Pancreas (tissue), 10 donors: Measurements from ENCODE around the gene ACY1. TPM values are rescaled to one million over a fixed set of nuclear protein-coding genes. Genes with fewer than 3 reads are reported as not detected.
A peak's percentile ranks its signal among the peaks of the same experiment; 100 is the strongest.

Experiments
- ATAC-seq, 4 donors: fragments of 200-7000 bp; cut with Tn5 transposase; one replicate each; pipeline versions ENCODE4 v1.8.0 to v1.9.1; 2020; ENCODE audit warnings: mild to moderate bottlenecking in 4 of 4, moderate library complexity in 4 of 4
- DNase-seq, 6 donors: peaks; one replicate each; pipeline ENCODE4 v3.0.0-alpha.2; 2020
- FAIRE-seq: peaks from 2 replicates; lab custom pipeline; 2012; peaks lifted over from hg19 to GRCh38; lab: Jason Lieb, UNC
- H3K27ac ChIP-seq, 4 donors: fragments of 200-600 bp; sonication (generic); 1 replicate in 3 of 4; 2 replicates in 1 of 4; pipeline versions ENCODE4 v1.5.0 to v1.8.0; 2020
- H3K27me3 ChIP-seq, 4 donors: fragments of 200-600 bp; one replicate each; pipeline ENCODE4 v1.8.0; 2021
- H3K36me3 ChIP-seq, 3 donors: fragments of 200-600 bp; sonication (generic) in 1 of 3; one replicate each; pipeline versions ENCODE4 v1.5.0 to v1.8.0; 2020 to 2021
- H3K4me1 ChIP-seq, 3 donors: fragments of 200-600 bp; one replicate each; pipeline ENCODE4 v1.8.0; 2021
- H3K4me3 ChIP-seq, 4 donors: fragments of 200-600 bp; sonication (generic) in 2 of 4; one replicate each; pipeline versions ENCODE4 v1.5.0 to v1.8.0; 2020 to 2021
- H3K9me3 ChIP-seq, 4 donors: fragments of 200-600 bp; one replicate each; pipeline ENCODE4 v1.8.0; 2021
- WGBS, 2 donors: extraction: QIAGEN DNeasy Blood & Tissue Kit; methylation state at CpG; one replicate each; pipeline ENCODE4 v1.1.7; 2013; 5-methylcytosine and 5-hydroxymethylcytosine counted together
- intact Hi-C, 3 donors: fragments of 100-400 bp; cut with DNase I; formaldehyde crosslinking; loops; one replicate each; pipeline versions ENCODE4 v1.11.1 to v1.14.2; 2022
- polyA plus RNA-seq, 2 donors: library from polyadenylated mRNA; stranded (reverse); fragments of 200-250 nt; gene quantifications; one replicate each; pipeline ENCODE4 v1.2.3, GENCODE V29; 2013
- total RNA-seq, 6 donors: library from RNA; stranded (reverse); fragmentation: NEBNext Ultra II Directional in 4 of 6; extraction: Animal tissue kit (Norgen Biotek cat#: 25700) in 4 of 6; gene quantifications; one replicate each; pipeline versions ENCODE4 v1.2.1 to v1.2.4, GENCODE V29; 2021 to 2023
- TF ChIP-seq, protein P1 (sequence below), 4 donors: fragments of 200-600 bp; sonication (generic) in 3 of 4; IDR thresholded peaks; one replicate each; pipeline versions ENCODE4 v1.5.0 to v1.8.0; 2021; ENCODE audit warnings: antibody characterized with exemption in 4 of 4
- donor health status: healthy with polysubstance abuse.
- donor health status: DM: no; HTN: no; CAD: no; lungs with moderate emphysema.
- donor health status: DM: no; HTN: no; CAD: no.
- donor health status: control.
- donor health status: control.
- donor health status: Bipolar disorder and iron deficiency.
- donor health status: DM: yes; HTN: yes; CAD: no.
- donor health status: DM: no; HTN: no; CAD: no.
- donor health status: DM: no; HTN: no; CAD: no.
- donor health status: DM: yes; HTN: yes; CAD: no.

The ACY1 gene
- total and polyA plus RNA-seq, 8 donors, result 5.7 to 21.5 (median 15.6) TPM

DNA sequence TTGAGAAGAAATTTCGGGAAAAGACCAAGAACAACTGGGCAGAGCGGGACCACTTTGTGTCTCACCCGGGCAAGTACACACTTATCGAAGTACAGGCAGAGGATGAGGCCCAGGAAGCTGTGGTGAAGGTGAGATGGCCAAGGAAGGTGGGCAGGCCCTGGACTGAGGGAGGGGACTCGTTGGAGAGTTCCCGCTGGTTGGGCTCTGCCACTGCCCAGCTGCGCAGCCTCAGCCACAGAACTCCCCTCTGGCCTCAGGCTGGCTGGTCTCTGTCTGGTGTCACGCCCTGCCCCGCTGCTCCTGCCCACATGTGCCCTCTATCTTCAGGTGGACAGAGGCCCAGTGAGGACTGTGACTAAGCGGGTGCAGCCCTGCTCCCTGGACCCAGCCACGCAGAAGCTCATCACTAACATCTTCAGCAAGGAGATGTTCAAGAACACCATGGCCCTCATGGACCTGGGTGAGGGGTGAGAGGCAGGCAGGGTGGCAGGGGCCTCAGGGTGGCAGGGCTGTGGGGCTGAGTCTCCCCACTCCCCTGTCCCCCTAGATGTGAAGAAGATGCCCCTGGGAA lies 38.8 kb upstream of the ACY1 start:
- no peaks in the 10 kb centered on the region for H3K36me3 ChIP-seq
- H3K27me3 ChIP-seq, result no peaks in the 10 kb centered on the region
- no peak for FAIRE-seq
- no peaks in the 10 kb centered on the region for H3K9me3 ChIP-seq
- no peak for DNase-seq
- intact Hi-C loops, result loop anchor here in 1 of 3 donors (10.0 kb wide), 1 partner anchor 180 kb away; no protein-coding TSS in a partner anchor
- no peak overlapping the region for H3K4me3 ChIP-seq
- ATAC-seq, result no peak
- TF ChIP-seq, protein P1, sequence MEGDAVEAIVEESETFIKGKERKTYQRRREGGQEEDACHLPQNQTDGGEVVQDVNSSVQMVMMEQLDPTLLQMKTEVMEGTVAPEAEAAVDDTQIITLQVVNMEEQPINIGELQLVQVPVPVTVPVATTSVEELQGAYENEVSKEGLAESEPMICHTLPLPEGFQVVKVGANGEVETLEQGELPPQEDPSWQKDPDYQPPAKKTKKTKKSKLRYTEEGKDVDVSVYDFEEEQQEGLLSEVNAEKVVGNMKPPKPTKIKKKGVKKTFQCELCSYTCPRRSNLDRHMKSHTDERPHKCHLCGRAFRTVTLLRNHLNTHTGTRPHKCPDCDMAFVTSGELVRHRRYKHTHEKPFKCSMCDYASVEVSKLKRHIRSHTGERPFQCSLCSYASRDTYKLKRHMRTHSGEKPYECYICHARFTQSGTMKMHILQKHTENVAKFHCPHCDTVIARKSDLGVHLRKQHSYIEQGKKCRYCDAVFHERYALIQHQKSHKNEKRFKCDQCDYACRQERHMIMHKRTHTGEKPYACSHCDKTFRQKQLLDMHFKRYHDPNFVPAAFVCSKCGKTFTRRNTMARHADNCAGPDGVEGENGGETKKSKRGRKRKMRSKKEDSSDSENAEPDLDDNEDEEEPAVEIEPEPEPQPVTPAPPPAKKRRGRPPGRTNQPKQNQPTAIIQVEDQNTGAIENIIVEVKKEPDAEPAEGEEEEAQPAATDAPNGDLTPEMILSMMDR (IDR thresholded peaks at IDR 0.05), result no peak
- H3K27ac ChIP-seq, result no peak overlapping the region
- H3K4me1 ChIP-seq, result peaks cover 0 to 18% (median 5%) of the 10 kb centered on the region in 3 donors
- WGBS, 2 donors, result 79 to 83% methylated on average over 11 of the region's 11 CpGs

- TF ChIP-seq, protein P1 (IDR thresholded peaks at IDR 0.05), result no peak
- intact Hi-C loops, result loop anchor here in 1 of 3 donors (10.0 kb wide), 1 partner anchor 180 kb away; no protein-coding TSS in a partner anchor
- no peaks in the 10 kb centered on the region for H3K27me3 ChIP-seq
Observed at GRCh38 chr3:51945031-51945840, 38.1 kb upstream of the ACY1 start.

GRCh38 chr3:51945926-51946705 lies 37.2 kb upstream of the ACY1 start:
- 84 to 90% methylated on average over 14 of the region's 14 CpGs for WGBS, 2 donors
- no peaks in the 10 kb centered on the region for H3K27me3 ChIP-seq
- DNase-seq (peak in 1 of 6 donors; percentile 26), ATAC-seq (no peak), FAIRE-seq (no peak)
- intact Hi-C loops, result loop anchor here in 1 of 3 donors (10.0 kb wide), 1 partner anchor 179 kb away; no protein-coding TSS in a partner anchor
- H3K4me1 ChIP-seq, result peaks cover 0 to 4% (median 0%) of the 10 kb centered on the region in 3 donors
- no peak overlapping the region for H3K27ac ChIP-seq
- no peak overlapping the region for H3K4me3 ChIP-seq
- TF ChIP-seq, protein P1 (IDR thresholded peaks at IDR 0.05), result no peak
- no peaks in the 10 kb centered on the region for H3K9me3 ChIP-seq
- H3K36me3 ChIP-seq, result no peaks in the 10 kb centered on the region

More at GRCh38 chr3:51945031-51945840, 38.1 kb upstream of the ACY1 start:
- H3K9me3 ChIP-seq, result no peaks in the 10 kb centered on the region
- peak in 1 of 6 donors; percentile 27 for DNase-seq
- no peak for FAIRE-seq
- peaks cover 0 to 13% (median 5%) of the 10 kb centered on the region in 3 donors for H3K4me1 ChIP-seq
- no peak overlapping the region for H3K4me3 ChIP-seq
- 74 to 78% methylated on average over 18 of the region's 18 CpGs for WGBS, 2 donors
- no peak for ATAC-seq
- H3K36me3 ChIP-seq, result no peaks in the 10 kb centered on the region
- no peak overlapping the region for H3K27ac ChIP-seq

DNA sequence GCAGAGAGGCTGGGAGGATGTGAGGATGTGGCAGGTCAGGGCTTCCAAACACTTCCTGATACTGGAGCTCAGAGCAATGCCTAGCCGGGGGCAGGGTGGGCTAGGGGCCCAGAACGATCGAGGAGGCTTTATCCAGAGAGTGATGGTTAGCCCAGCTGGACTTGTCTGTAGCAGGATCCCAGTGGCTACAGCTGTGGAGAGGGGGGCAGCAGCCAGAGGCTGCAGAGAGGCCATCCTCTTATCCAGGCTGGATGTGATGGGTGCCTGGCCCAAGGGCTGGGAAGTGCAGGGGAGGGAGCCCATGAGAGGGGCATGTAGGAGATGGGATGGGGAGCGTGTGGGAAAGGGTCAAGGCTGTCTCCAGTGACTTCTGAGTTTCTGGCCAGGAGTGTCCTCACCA lies 36.5 kb upstream of the ACY1 start:
- FAIRE-seq (no peak), ATAC-seq (no peak), DNase-seq (peak in 2 of 6 donors; percentile 4 to 36)
- Histone ChIP-seq H3K4me1 (peaks cover 0 to 3% (median 0%) of the 10 kb centered on the region in 3 donors), H3K27ac (no peak overlapping the region), H3K9me3 (no peaks in the 10 kb centered on the region), H3K4me3 (no peak overlapping the region), H3K36me3 (no peaks in the 10 kb centered on the region), H3K27me3 (no peaks in the 10 kb centered on the region)
- TF ChIP-seq, protein P1 (IDR thresholded peaks at IDR 0.05), result no peak
- intact Hi-C loops, result loop anchor here in 1 of 3 donors (10.0 kb wide), 1 partner anchor 178 kb away; no protein-coding TSS in a partner anchor
- WGBS, 2 donors, result 64 to 68% methylated on average over 4 of the region's 4 CpGs
